HepG2 (cell line): ENCODE results near the gene PLB1. TPM values are rescaled to one million over a fixed set of nuclear protein-coding genes. Genes with fewer than 3 reads are reported as not detected.

Experiments used
- ATAC-seq: fragments of 200-7000 bp; cut with Tn5 transposase; 3 replicates; pipeline ENCODE4 v1.9.1; 2020; ENCODE audit warnings: mild to moderate bottlenecking, moderate library complexity
- BruUV-seq: library from RNA; stranded (reverse); fragments of 400-500 nt; replicated peaks from 2 replicates; lab custom pipeline; 2021; lab: Mats Ljungman, UMichigan
- CTCF ChIA-PET: fragments of 300-600 bp; formaldehyde crosslinking; extraction: SDS; loops from one replicate; lab custom pipeline; 2021; ENCODE audit warnings: low total read pairs, inconsistent platforms, low intra/inter-chr PET ratio; lab: Yijun Ruan, JAX
- POLR2A ChIA-PET: fragments of 350-600 bp; sonication (Branson Sonifier 250); formaldehyde crosslinking; loops from one replicate; lab custom pipeline; 2020; ENCODE audit warnings: antibody characterized with exemption, inconsistent platforms; lab: Yijun Ruan, JAX
- DNase-seq: peaks from one replicate; pipeline ENCODE4 v3.0.0-alpha.2; 2015; ENCODE audit warnings: low spot score
- FAIRE-seq: peaks from 3 replicates; lab custom pipeline; 2011; peaks lifted over from hg19 to GRCh38; lab: Jason Lieb, UNC
- H2AFZ ChIP-seq: one replicate; pipeline ENCODE4 v1.6.1; 2011; ENCODE audit warnings: low read length, inconsistent platforms
- H3K27ac ChIP-seq: fragments of 300-600 bp; 3 replicates; pipeline ENCODE4 v1.8.0; 2011; ENCODE audit warnings: mixed run types, mild to moderate bottlenecking, mixed read lengths, low read length, inconsistent platforms; ENCODE audit not compliant: insufficient read depth; ENCODE audit errors: extremely low read length
- H3K27me3 ChIP-seq, 2 experiments: fragments of 200-600 bp in 1 of 2; 2 replicates in 1 of 2; 3 replicates in 1 of 2; pipeline versions ENCODE4 v1.6.0 to v1.8.0; 2011; ENCODE audit warnings: low read length in 2 of 2, mild to moderate bottlenecking in 2 of 2, moderate library complexity in 2 of 2, inconsistent platforms in 1 of 2; ENCODE audit not compliant: insufficient read depth in 2 of 2, control insufficient read depth in 1 of 2
- H3K36me3 ChIP-seq, 2 experiments: fragments of 200-600 bp in 1 of 2; replicated peaks in 1 of 2; 2 replicates in 1 of 2; 3 replicates in 1 of 2; pipeline versions ENCODE4 v1.5.1 to v1.8.0; 2011; ENCODE audit warnings: low read length in 2 of 2, inconsistent platforms in 1 of 2; ENCODE audit not compliant: insufficient read depth in 2 of 2, control insufficient read depth in 1 of 2
- H3K4me1 ChIP-seq: 2 replicates; pipeline ENCODE4 v1.5.1; 2012; ENCODE audit warnings: low read length, inconsistent platforms; ENCODE audit not compliant: insufficient read depth
- H3K4me2 ChIP-seq: 2 replicates; pipeline ENCODE4 v1.6.0; 2011; ENCODE audit warnings: low read depth, low read length, inconsistent platforms
- H3K4me3 ChIP-seq, 3 experiments: fragments of 200-600 bp in 1 of 3; sonication (generic), shearing (Covaris generic) in 1 of 3; replicated peaks in 1 of 3; 2 replicates each; pipeline ENCODE4 v1.5.1; 2011 to 2016; ENCODE audit warnings: low read length in 3 of 3, inconsistent platforms in 2 of 3, low read depth in 2 of 3, mild to moderate bottlenecking in 2 of 3, control low read depth in 1 of 3, mixed read lengths in 1 of 3; ENCODE audit not compliant: insufficient read depth in 1 of 3
- H3K79me2 ChIP-seq: one replicate; pipeline ENCODE4 v1.6.1; 2011; ENCODE audit warnings: low read length, inconsistent platforms; ENCODE audit not compliant: insufficient read depth
- H3K9ac ChIP-seq: 2 replicates; pipeline ENCODE4 v1.6.0; 2011; ENCODE audit warnings: mild to moderate bottlenecking, low read depth, low read length, inconsistent platforms; ENCODE audit not compliant: insufficient read depth
- H3K9me3 ChIP-seq: 2 replicates; pipeline ENCODE4 v1.5.1; 2012; ENCODE audit warnings: mild to moderate bottlenecking, low read length
- H4K20me1 ChIP-seq: 2 replicates; pipeline ENCODE4 v1.6.0; 2011; ENCODE audit warnings: inconsistent platforms, mild to moderate bottlenecking, low read length, moderate library complexity; ENCODE audit not compliant: insufficient read depth
- AGO1 ChIP-seq: fragments of 200-400 bp; formaldehyde crosslinking; IDR thresholded peaks from 2 replicates; pipeline ENCODE4 v1.6.1; 2017; ENCODE audit warnings: mild to moderate bottlenecking, low read depth, low read length, moderate library complexity; ENCODE audit not compliant: poor library complexity, severe bottlenecking
- CSRNP2 ChIP-seq: sonication (generic); formaldehyde crosslinking; conservative IDR thresholded peaks from 2 replicates; pipeline ENCODE4 v1.8.0; 2022; ENCODE audit warnings: low read depth, missing genetic modification reagents
- FOXJ3 ChIP-seq: sonication (generic); formaldehyde crosslinking; IDR thresholded peaks from 2 replicates; pipeline ENCODE4 v1.4.0; 2020; ENCODE audit warnings: missing genetic modification reagents, mild to moderate bottlenecking, borderline replicate concordance
- SMYD3 ChIP-seq: sonication (generic); formaldehyde crosslinking; IDR thresholded peaks from 2 replicates; pipeline ENCODE4 v1.8.1; 2023; ENCODE audit warnings: mild to moderate bottlenecking, missing genetic modification reagents
- ZNF451 ChIP-seq: sonication (generic); formaldehyde crosslinking; IDR thresholded peaks from 2 replicates; pipeline ENCODE4 v1.5.0; 2020; ENCODE audit warnings: mild to moderate bottlenecking, missing genetic modification reagents
- ZNF776 ChIP-seq: sonication (generic); formaldehyde crosslinking; IDR thresholded peaks from 2 replicates; pipeline ENCODE4 v1.4.0; 2020; ENCODE audit warnings: mild to moderate bottlenecking, missing genetic modification reagents
- WGBS: methylation state at CpG from one replicate; pipeline ENCODE4 v1.1.6; 2017; ENCODE audit warnings: low lambda C conversion rate; 5-methylcytosine and 5-hydroxymethylcytosine counted together
- in situ Hi-C: cut with HindIII; loops from 2 replicates; pipeline ENCODE4 v1.10.0; 2017; ENCODE audit warnings: low pct_unique_long_range_greater_than_20kb; ENCODE audit not compliant: extremely low pct_ligation_motif_present
- intact Hi-C: fragments of 100-400 bp; cut with micrococcal nuclease; formaldehyde crosslinking; loops from one replicate; pipeline ENCODE4 v1.10.0; 2022; ENCODE audit not compliant: unreplicated experiment
- polyA plus RNA-seq, 8 experiments: library from polyadenylated mRNA; depleted of rRNA in 3 of 8; stranded (reverse) in 7 of 8; unstranded in 1 of 8; fragments of >200 nt; fragmentation: Illumina TruSeq in 4 of 8; extraction: Trizol in 4 of 8; gene quantifications; 2 replicates each; pipeline versions ENCODE4 v1.2.1 to v1.2.3, GENCODE V29; 2011 to 2016; ENCODE audit warnings: low read depth in 4 of 8, missing spikeins in 1 of 8, mixed read lengths in 1 of 8; ENCODE audit not compliant: insufficient read depth in 1 of 8
- total RNA-seq, 5 experiments: library from RNA; depleted of rRNA; stranded (reverse); fragments of >200 nt; fragmentation: Illumina TruSeq; extraction: Trizol; gene quantifications; 2 replicates each; pipeline ENCODE4 v1.2.3, GENCODE V29; 2016; ENCODE audit warnings: low read depth in 1 of 5

Gene PLB1
- total and polyA plus RNA-seq, 2 of the 13 experiments (the other 11 are each of a cell fraction or from before 2014, with no cell fraction given), result 0.20 to 1.8 TPM

- 22% methylated on average over 2 of the region's 2 CpGs for WGBS
- intact Hi-C loops, result no loop called here
- Histone ChIP-seq H3K9me3 (no peaks in the 10 kb centered on the region), H4K20me1 (no peaks in the 10 kb centered on the region), H3K4me2 (no peak overlapping the region), H3K9ac (no peak overlapping the region), H3K79me2 (no peaks in the 10 kb centered on the region), H3K4me3 (no peak overlapping the region), H3K36me3 (no peaks in the 10 kb centered on the region), H3K27ac (no peak overlapping the region), H3K4me1 (peaks cover 28% of the 10 kb centered on the region), H3K27me3 (peaks cover 0 to 22% of the 10 kb centered on the region in 2 experiments; a peak in 2 of 5 replicates), H2AFZ (no peak overlapping the region)
- no peak for TF ChIP-seq ZNF451
- no peak for TF ChIP-seq CSRNP2 (CRISPR knock-in tag)
- no peak for TF ChIP-seq FOXJ3 (CRISPR knock-in tag)
- TF ChIP-seq ZNF776 (CRISPR knock-in tag), result no peak
- DNase-seq (no peak), ATAC-seq (no peak), FAIRE-seq (no peak)
- CTCF ChIA-PET, result no interaction called here
- POLR2A ChIA-PET, result no interaction called here
- no TSS peak for BruUV-seq
- in situ Hi-C loops, result no loop called here
These were observed 139.3 kb downstream of the PLB1 start for GRCh38 chr2:28635191-28635611.

- Histone ChIP-seq H2AFZ (no peak overlapping the region), H3K27ac (no peak overlapping the region), H3K9ac (no peak overlapping the region), H4K20me1 (no peaks in the 10 kb centered on the region), H3K36me3 (no peaks in the 10 kb centered on the region), H3K27me3 (peaks cover 0 to 27% of the 10 kb centered on the region in 2 experiments; a peak in 2 of 5 replicates), H3K79me2 (no peaks in the 10 kb centered on the region), H3K4me1 (peaks cover 28% of the 10 kb centered on the region), H3K4me3 (no peak overlapping the region), H3K9me3 (no peaks in the 10 kb centered on the region), H3K4me2 (no peak overlapping the region)
- WGBS, result 41% methylated on average over 2 of the region's 2 CpGs
- CTCF ChIA-PET, result no interaction called here
- POLR2A ChIA-PET, result no interaction called here
- DNase-seq (no peak), ATAC-seq (no peak), FAIRE-seq (no peak)
- intact Hi-C loops (no loop called here), in situ Hi-C loops (no loop called here)
- no TSS peak for BruUV-seq
- TF ChIP-seq AGO1, result no peak
- no peak for TF ChIP-seq SMYD3
These were observed 140.6 kb downstream of the PLB1 start for GRCh38 chr2:28636491-28636890.
